ENCODE measurements around the gene CDC42BPA. TPM values are rescaled to one million over a fixed set of nuclear protein-coding genes. Genes with fewer than 3 reads are reported as not detected.

Gene CDC42BPA
- total RNA-seq, 2 donors from 2014 or later = 30.0 to 34.3 TPM

GRCh38 chr1:227070638-227071285 is 247.5 kb downstream of the CDC42BPA start:
- Mint-ChIP-seq H3K9me3 (no peaks in the 10 kb centered on the region), H3K4me3 (no peak overlapping the region), H3K36me3 (ENCODE audit: low read depth) (peaks cover 4% of the 10 kb centered on the region), H3K27me3 (ENCODE audit: insufficient read depth) (no peaks in the 10 kb centered on the region), H3K27ac (no peak overlapping the region), H3K4me1 (no peaks in the 10 kb centered on the region)
- no peak for DNase-seq
- H3K36me3 ChIP-seq (ENCODE audit: control insufficient read depth, insufficient read depth, low read length) = peaks cover 20% of the 10 kb centered on the region
- no peaks in the 10 kb centered on the region for H3K4me1 ChIP-seq (ENCODE audit: control insufficient read depth, insufficient read depth, low read length)
- 92 to 94% methylated on average over 3 to 4 of the region's 4 CpGs for WGBS, 2 experiments (ENCODE audit: insufficient coverage in 1 of 2, insufficient read length in 1 of 2)
- no peak overlapping the region for H3K4me3 ChIP-seq (ENCODE audit: low read length)
- no peak overlapping the region for H3K9ac ChIP-seq (ENCODE audit: extremely low read depth, low read length, poor library complexity, severe bottlenecking)
- H3K9me3 ChIP-seq (ENCODE audit: control insufficient read depth, low read length) = no peaks in the 10 kb centered on the region
- no peak overlapping the region for H3K27ac ChIP-seq (ENCODE audit: low read depth, low read length)
- H3K27me3 ChIP-seq (ENCODE audit: control insufficient read depth, insufficient read depth, low read length, poor library complexity, severe bottlenecking) = no peaks in the 10 kb centered on the region
- TF ChIP-seq CTCF (conservative IDR thresholded peaks at IDR 0.05) = no peak

GRCh38 chr1:227069490-227069889 is 248.8 kb downstream of the CDC42BPA start:
- no peaks in the 10 kb centered on the region for H3K27me3 Mint-ChIP-seq (ENCODE audit: insufficient read depth)
- 94 to 95% methylated on average over 2 of the region's 2 CpGs for WGBS, 2 experiments (ENCODE audit: insufficient coverage in 1 of 2, insufficient read length in 1 of 2)
- H3K27ac Mint-ChIP-seq = no peak overlapping the region
- TF ChIP-seq CTCF (conservative IDR thresholded peaks at IDR 0.05) = no peak
- no peak overlapping the region for H3K4me3 Mint-ChIP-seq
- peaks cover 9% of the 10 kb centered on the region for H3K36me3 Mint-ChIP-seq (ENCODE audit: low read depth)
- no peaks in the 10 kb centered on the region for H3K4me1 Mint-ChIP-seq
- H3K36me3 ChIP-seq (ENCODE audit: control insufficient read depth, insufficient read depth, low read length) = peaks cover 20% of the 10 kb centered on the region
- H3K9me3 Mint-ChIP-seq = no peaks in the 10 kb centered on the region
- no peak overlapping the region for H3K27ac ChIP-seq (ENCODE audit: low read depth, low read length)
- H3K9me3 ChIP-seq (ENCODE audit: control insufficient read depth, low read length) = no peaks in the 10 kb centered on the region
- H3K27me3 ChIP-seq (ENCODE audit: control insufficient read depth, insufficient read depth, low read length, poor library complexity, severe bottlenecking) = no peaks in the 10 kb centered on the region
- no peaks in the 10 kb centered on the region for H3K4me1 ChIP-seq (ENCODE audit: control insufficient read depth, insufficient read depth, low read length)
- H3K9ac ChIP-seq (ENCODE audit: extremely low read depth, low read length, poor library complexity, severe bottlenecking) = no peak overlapping the region
- no peak for DNase-seq
- H3K4me3 ChIP-seq (ENCODE audit: low read length) = no peak overlapping the region

GRCh38 chr1:227068883-227069282 is 249.4 kb downstream of the CDC42BPA start:
- Histone ChIP-seq H3K4me1 (ENCODE audit: control insufficient read depth, insufficient read depth, low read length) (no peaks in the 10 kb centered on the region), H3K36me3 (ENCODE audit: control insufficient read depth, insufficient read depth, low read length) (peaks cover 20% of the 10 kb centered on the region), H3K4me3 (ENCODE audit: low read length) (no peak overlapping the region), H3K9ac (ENCODE audit: extremely low read depth, low read length, poor library complexity, severe bottlenecking) (no peak overlapping the region), H3K27ac (ENCODE audit: low read depth, low read length) (no peak overlapping the region), H3K27me3 (ENCODE audit: control insufficient read depth, insufficient read depth, low read length, poor library complexity, severe bottlenecking) (no peaks in the 10 kb centered on the region), H3K9me3 (ENCODE audit: control insufficient read depth, low read length) (no peaks in the 10 kb centered on the region)
- Mint-ChIP-seq H3K9me3 (no peaks in the 10 kb centered on the region), H3K36me3 (ENCODE audit: low read depth) (peaks cover 11% of the 10 kb centered on the region), H3K27me3 (ENCODE audit: insufficient read depth) (no peaks in the 10 kb centered on the region), H3K4me1 (no peaks in the 10 kb centered on the region), H3K4me3 (no peak overlapping the region), H3K27ac (no peak overlapping the region)
- no peak for TF ChIP-seq CTCF (conservative IDR thresholded peaks at IDR 0.05)
- WGBS, 2 experiments (ENCODE audit: insufficient coverage in 1 of 2, insufficient read length in 1 of 2) = no CpG with 5 or more reads among the region's 2 CpGs
- DNase-seq = no peak
